K562 (cell line): ENCODE measurements around the gene RBM5. TPM values are rescaled to one million over a fixed set of nuclear protein-coding genes. Genes with fewer than 3 reads are reported as not detected.

Source experiments
- ATAC-seq: fragments of 200-7000 bp; cut with Tn5 transposase; 3 replicates; pipeline ENCODE4 v1.9.1; 2020; ENCODE audit warnings: moderate library complexity
- BruUV-seq: library from RNA; stranded (reverse); fragments of 400-500 nt; replicated peaks from 2 replicates; lab custom pipeline; 2021; lab: Mats Ljungman, UMichigan
- CTCF ChIA-PET: fragments of 300-600 bp; formaldehyde crosslinking; extraction: SDS; loops from one replicate; lab custom pipeline; 2021; ENCODE audit warnings: low intra/inter-chr PET ratio; lab: Yijun Ruan, JAX
- POLR2A ChIA-PET: fragments of 300-600, 350-650 bp; sonication (Branson Sonifier 250); formaldehyde crosslinking; extraction: SDS; loops from one replicate; lab custom pipeline; 2021; ENCODE audit warnings: antibody characterized with exemption, inconsistent platforms; lab: Yijun Ruan, JAX
- DNase-seq, 4 experiments: peaks; one replicate each; pipeline versions ENCODE4 v3.0.0 to v3.0.0-alpha.2; 2011 to 2018; ENCODE audit warnings: low spot score in 3 of 4, mixed read lengths in 3 of 4; ENCODE audit errors: extremely low read depth in 1 of 4
- FAIRE-seq: peaks from 2 replicates; lab custom pipeline; 2011; peaks lifted over from hg19 to GRCh38; lab: Jason Lieb, UNC
- H2AFZ ChIP-seq: 2 replicates; pipeline ENCODE4 v1.6.0; 2011; ENCODE audit warnings: low read depth, low read length, control low read depth, inconsistent platforms
- H3K27ac ChIP-seq: fragments of 200-600 bp; 3 replicates; pipeline ENCODE4 v1.8.0; 2011; ENCODE audit warnings: low read depth, mild to moderate bottlenecking, control low read depth, inconsistent platforms, low read length, moderate library complexity, mixed read lengths; ENCODE audit errors: extremely low read depth
- H3K27me3 ChIP-seq, 2 experiments: fragments of 300-600 bp in 1 of 2; 2 replicates in 1 of 2; 3 replicates in 1 of 2; pipeline versions ENCODE4 v1.6.0 to v1.8.0; 2011; ENCODE audit warnings: inconsistent platforms in 2 of 2, low read length in 2 of 2, mild to moderate bottlenecking in 1 of 2, mixed read lengths in 1 of 2, moderate library complexity in 1 of 2; ENCODE audit not compliant: control insufficient read depth in 2 of 2, insufficient read depth in 2 of 2
- H3K36me3 ChIP-seq: fragments of 300-600 bp; 3 replicates; pipeline ENCODE4 v1.8.0; 2011; ENCODE audit warnings: mild to moderate bottlenecking, low read length, inconsistent platforms; ENCODE audit not compliant: control insufficient read depth, insufficient read depth
- H3K4me1 ChIP-seq, 2 experiments: fragments of 200-600 bp in 1 of 2; replicated peaks in 1 of 2; 2 replicates in 1 of 2; 3 replicates in 1 of 2; pipeline versions ENCODE4 v1.5.1 to v1.8.0; 2011; ENCODE audit warnings: inconsistent platforms in 2 of 2, low read length in 2 of 2, mild to moderate bottlenecking in 1 of 2, mixed read lengths in 1 of 2, moderate library complexity in 1 of 2; ENCODE audit not compliant: control insufficient read depth in 2 of 2, insufficient read depth in 2 of 2
- H3K4me2 ChIP-seq: 2 replicates; pipeline ENCODE4 v1.6.1; 2011; ENCODE audit warnings: low read length, control low read depth, inconsistent platforms, mixed read lengths; ENCODE audit not compliant: insufficient read depth
- H3K4me3 ChIP-seq: fragments of 200-600 bp; sonication (generic), shearing (Covaris generic); 2 replicates; pipeline ENCODE4 v1.5.1; 2016; ENCODE audit warnings: control low read depth, inconsistent platforms
- H3K79me2 ChIP-seq: fragments of 200-600 bp; 3 replicates; pipeline ENCODE4 v1.8.0; 2011; ENCODE audit warnings: low read length, inconsistent platforms; ENCODE audit not compliant: control insufficient read depth, insufficient read depth
- H3K9ac ChIP-seq, 2 experiments: 2 replicates each; pipeline versions ENCODE4 v1.6.0 to v1.6.1; 2011; ENCODE audit warnings: low read depth in 2 of 2, low read length in 2 of 2, control low read depth in 1 of 2, inconsistent platforms in 1 of 2, mild to moderate bottlenecking in 1 of 2, mixed read lengths in 1 of 2; ENCODE audit not compliant: insufficient read depth in 1 of 2
- H3K9me1 ChIP-seq: one replicate; pipeline ENCODE4 v1.6.0; 2011; ENCODE audit warnings: inconsistent platforms, mild to moderate bottlenecking, low read length, moderate library complexity; ENCODE audit not compliant: control insufficient read depth, insufficient read depth
- H3K9me3 ChIP-seq: replicated peaks from 2 replicates; pipeline ENCODE4 v1.5.1; 2011; ENCODE audit warnings: low read depth, low read length, inconsistent platforms; ENCODE audit not compliant: control insufficient read depth, insufficient read depth
- H4K20me1 ChIP-seq: replicated peaks from 2 replicates; pipeline ENCODE4 v1.6.1; 2011; ENCODE audit warnings: low read length, inconsistent platforms, mixed read lengths; ENCODE audit not compliant: control insufficient read depth, insufficient read depth
- CTCF ChIP-seq, 3 experiments: IDR thresholded peaks in 2 of 3; conservative IDR thresholded peaks in 1 of 3; 2 replicates each; pipeline ENCODE4 v1.5.1; 2011 to 2012; ENCODE audit warnings: low read length in 3 of 3, mild to moderate bottlenecking in 3 of 3, control low read depth in 2 of 3, improper control_type of control experiment in 1 of 3, inconsistent platforms in 1 of 3, low read depth in 1 of 3, mixed read lengths in 1 of 3, moderate library complexity in 1 of 3; ENCODE audit not compliant: insufficient read depth in 2 of 3
- EZH2 ChIP-seq: IDR thresholded peaks from 2 replicates; pipeline ENCODE4 v1.6.1; 2012; ENCODE audit warnings: low read depth, mild to moderate bottlenecking, inconsistent platforms, low read length, borderline replicate concordance
- FOXJ2 ChIP-seq: fragments of 200-800 bp; sonication (Bioruptor generic); IDR thresholded peaks from 2 replicates; pipeline ENCODE4 v1.6.1; 2016; ENCODE audit warnings: missing genetic modification characterization, missing compliant biosample characterization
- GABPB1 ChIP-seq: sonication (generic); formaldehyde crosslinking; IDR thresholded peaks from 2 replicates; pipeline ENCODE4 v1.8.0; 2022; ENCODE audit warnings: mild to moderate bottlenecking, missing genetic modification reagents
- JUND ChIP-seq, 2 experiments: IDR thresholded peaks; 2 replicates in 1 of 2; 3 replicates in 1 of 2; pipeline ENCODE4 v1.6.1; 2011; ENCODE audit warnings: borderline replicate concordance in 2 of 2, low read depth in 2 of 2, low read length in 2 of 2, improper control_type of control experiment in 1 of 2, missing biosample characterization in 1 of 2, missing genetic modification characterization in 1 of 2, missing genetic modification reagents in 1 of 2
- MTA1 ChIP-seq: fragments of 450-650 bp; IDR thresholded peaks from 2 replicates; pipeline ENCODE4 v1.6.1; 2017; ENCODE audit warnings: borderline replicate concordance
- NFATC3 ChIP-seq: fragments of 450-650 bp; IDR thresholded peaks from 2 replicates; pipeline ENCODE4 v1.6.1; 2017; ENCODE audit warnings: mild to moderate bottlenecking
- SAFB ChIP-seq: fragments of 200-400 bp; formaldehyde crosslinking; IDR thresholded peaks from 2 replicates; pipeline ENCODE4 v1.6.1; 2017; ENCODE audit warnings: low read depth, low read length, borderline replicate concordance
- SMARCA5 ChIP-seq: fragments of 450-650 bp; IDR thresholded peaks from 2 replicates; pipeline ENCODE4 v1.6.1; 2016
- TEAD1 ChIP-seq, 2 experiments: fragments of 450-650 bp in 1 of 2; sonication (generic) in 1 of 2; formaldehyde crosslinking; IDR thresholded peaks; 2 replicates each; pipeline versions ENCODE4 v1.4.0 to v1.8.0; 2020 to 2022; ENCODE audit warnings: mild to moderate bottlenecking in 2 of 2, missing genetic modification reagents in 1 of 2
- ZNF124 ChIP-seq: sonication (generic); formaldehyde crosslinking; IDR thresholded peaks from 2 replicates; pipeline ENCODE4 v1.8.1; 2022; ENCODE audit warnings: missing genetic modification reagents
- ZNF143 ChIP-seq: sonication (generic); formaldehyde crosslinking; IDR thresholded peaks from 2 replicates; pipeline ENCODE4 v1.9.0; 2022; ENCODE audit warnings: mild to moderate bottlenecking, missing genetic modification reagents
- ZNF253 ChIP-seq: fragments of 250-450 bp; sonication (Bioruptor Pico); conservative IDR thresholded peaks from 2 replicates; pipeline ENCODE4 v1.6.1; 2021; ENCODE audit warnings: mild to moderate bottlenecking
- ZNF717 ChIP-seq: fragments of 250-450 bp; sonication (Bioruptor Pico); IDR thresholded peaks from 2 replicates; pipeline ENCODE4 v1.5.0; 2021
- ZNF778 ChIP-seq: fragments of 450-650 bp; formaldehyde crosslinking; IDR thresholded peaks from 2 replicates; pipeline ENCODE4 v1.4.0; 2020; ENCODE audit warnings: mild to moderate bottlenecking, moderate library complexity
- WGBS: fragments of 100-300 bp; shearing (Covaris generic); methylation state at CpG from one replicate; pipeline ENCODE4 v1.1.6; 2016; ENCODE audit warnings: low coverage, mixed read lengths; ENCODE audit not compliant: insufficient coverage; ENCODE audit errors: missing lambda C conversion rate; 5-methylcytosine and 5-hydroxymethylcytosine counted together
- in situ Hi-C: fragments of 300-500 bp; cut with MboI; formaldehyde crosslinking; loops from 4 replicates; pipeline ENCODE4 v1.15.0; 2018; ENCODE audit warnings: inconsistent platforms, mixed read lengths
- intact Hi-C: fragments of 100-400 bp; cut with micrococcal nuclease; formaldehyde crosslinking; loops from 2 replicates; pipeline ENCODE4 v1.14.2; 2022
- polyA plus RNA-seq, 8 experiments: library from polyadenylated mRNA; depleted of rRNA in 4 of 8; stranded (reverse) in 5 of 8; unstranded in 3 of 8; fragments of >200 nt; fragmentation: Nextera tagmentation in 2 of 8; fragmentation: Illumina TruSeq in 1 of 8; extraction: Ambion mirVana in 2 of 8; extraction: Trizol in 1 of 8; gene quantifications; 2 replicates each; pipeline versions ENCODE4 v1.2.1 to v1.2.3, GENCODE V29; 2011 to 2014; ENCODE audit warnings: inconsistent platforms in 1 of 8, missing spikeins in 1 of 8
- total RNA-seq, 7 experiments: library from RNA; depleted of rRNA in 6 of 7; stranded (reverse); fragments of >200 nt in 6 of 7; fragmentation: Illumina TruSeq in 2 of 7; extraction: Trizol in 2 of 7; gene quantifications; 2 replicates each; pipeline versions ENCODE4 v1.2.1 to v1.2.3, GENCODE V29; 2011 to 2021; ENCODE audit warnings: low replicate concordance in 1 of 7

The RBM5 gene
- total and polyA plus RNA-seq, 9 of the 15 experiments (the other 6 are each of a cell fraction or from before 2014, with no cell fraction given): 24.5 to 153 (median 81.6) TPM

- peaks cover 0 to 23% of the 10 kb centered on the region in 2 experiments; a peak in 3 of 5 replicates for H3K4me1 ChIP-seq
- no peak for FAIRE-seq
- no peak overlapping the region; a peak in 1 of 4 replicates for H3K9ac ChIP-seq
- BruUV-seq: no TSS peak
- no peak overlapping the region for H3K4me3 ChIP-seq
- ChIA-PET CTCF (no interaction called here), POLR2A (interaction anchor here (0.6 to 1.7 kb wide), 3 partner anchors 15 to 60 kb away, joined by 3 to 5 read pairs (median 3); no protein-coding TSS in a partner anchor)
- H4K20me1 ChIP-seq: no peaks in the 10 kb centered on the region
- WGBS: 44% methylated on average over 7 of the region's 18 CpGs
- no peaks in the 10 kb centered on the region; the same call in 2 of the 3 replicates for H3K79me2 ChIP-seq
- H3K27ac ChIP-seq: no peak overlapping the region
- H2AFZ ChIP-seq: no peak overlapping the region
- TF ChIP-seq ZNF124: no peak
- no peak for TF ChIP-seq JUND (IDR thresholded peaks at IDR 0.05; ENCODE audit: borderline replicate concordance, low read depth, low read length)
- no peak for TF ChIP-seq JUND (tag; IDR thresholded peaks at IDR 0.05; ENCODE audit: borderline replicate concordance, low read depth, low read length)
- no peak overlapping the region for H3K4me2 ChIP-seq
- no peak for ATAC-seq
- no peaks in the 10 kb centered on the region for H3K9me3 ChIP-seq
- H3K9me1 ChIP-seq: no peaks in the 10 kb centered on the region
- DNase-seq: no peak
- H3K27me3 ChIP-seq: no peaks in the 10 kb centered on the region
- intact Hi-C loops: no loop called here
- in situ Hi-C loops: no loop called here
- no peaks in the 10 kb centered on the region for H3K36me3 ChIP-seq
Measured at GRCh38 chr3:50150863-50151686, 62.4 kb downstream of the RBM5 start.

GRCh38 chr3:50151728-50152127 is 63.0 kb downstream of the RBM5 start:
- FAIRE-seq: no peak
- no peak for TF ChIP-seq CTCF (IDR thresholded peaks at IDR 0.05 in 2 of 3, conservative IDR thresholded peaks at IDR 0.05 in 1 of 3; ENCODE audit: insufficient read depth in 2 of 3, low read depth in 1 of 3, low read length in 3 of 3)
- TF ChIP-seq MTA1: no peak
- no peak for TF ChIP-seq FOXJ2 (tag)
- no peak for TF ChIP-seq GABPB1 (CRISPR knock-in tag)
- no peak for TF ChIP-seq TEAD1 (CRISPR knock-in tag; IDR thresholded peaks at IDR 0.05)
- TF ChIP-seq ZNF778 (CRISPR knock-in tag): no peak
- no peak for TF ChIP-seq NFATC3
- no peak for TF ChIP-seq ZNF253
- TF ChIP-seq EZH2: no peak
- TF ChIP-seq SMARCA5: no peak
- no peak for TF ChIP-seq ZNF143 (CRISPR knock-in tag)
- TF ChIP-seq SAFB: no peak
- TF ChIP-seq ZNF717: no peak

More at GRCh38 chr3:50151728-50152127, 63.0 kb downstream of the RBM5 start:
- H3K9me3 ChIP-seq: no peaks in the 10 kb centered on the region
- POLR2A ChIA-PET: no interaction called here
- H4K20me1 ChIP-seq: no peaks in the 10 kb centered on the region
- no peak overlapping the region for H3K27ac ChIP-seq
- no peak overlapping the region for H3K4me2 ChIP-seq
- no peaks in the 10 kb centered on the region for H3K9me1 ChIP-seq
- peaks cover 0 to 28% of the 10 kb centered on the region in 2 experiments; a peak in 3 of 5 replicates for H3K4me1 ChIP-seq
- no peaks in the 10 kb centered on the region for H3K36me3 ChIP-seq
- no peaks in the 10 kb centered on the region; the same call in 2 of the 3 replicates for H3K79me2 ChIP-seq
- in situ Hi-C loops: no loop called here
- BruUV-seq: no TSS peak
- DNase-seq: no peak
- CTCF ChIA-PET: no interaction called here
- H3K27me3 ChIP-seq: no peaks in the 10 kb centered on the region
- no peak overlapping the region for H2AFZ ChIP-seq
- intact Hi-C loops: no loop called here
- no peak for ATAC-seq
- 31% methylated on average over 3 of the region's 5 CpGs for WGBS
- H3K9ac ChIP-seq: no peak overlapping the region; a peak in 1 of 4 replicates
- no peak overlapping the region for H3K4me3 ChIP-seq
